Gastroesophageal sphincter (tissue), 3 donors: Measurements from ENCODE around the gene PRICKLE1.

Experiments
- POLR2AphosphoS5 ChIP-seq: sonication (generic); formaldehyde crosslinking; IDR thresholded peaks from one replicate; pipeline ENCODE4 v1.6.1; 2017; ENCODE audit warnings: antibody characterized with exemption
- TF ChIP-seq, protein P1 (sequence below), 4 experiments: fragments of 200-600 bp in 2 of 4; fragments of 450-650 bp in 2 of 4; sonication (generic) in 1 of 4; IDR thresholded peaks; one replicate each; pipeline ENCODE4 v1.5.1; 2017 to 2019; ENCODE audit warnings: antibody characterized with exemption in 4 of 4, mild to moderate bottlenecking in 2 of 4, moderate library complexity in 2 of 4

GRCh38 chr12:42474391-42474790, 115.2 kb downstream of the PRICKLE1 start:
- TF ChIP-seq, protein P1, sequence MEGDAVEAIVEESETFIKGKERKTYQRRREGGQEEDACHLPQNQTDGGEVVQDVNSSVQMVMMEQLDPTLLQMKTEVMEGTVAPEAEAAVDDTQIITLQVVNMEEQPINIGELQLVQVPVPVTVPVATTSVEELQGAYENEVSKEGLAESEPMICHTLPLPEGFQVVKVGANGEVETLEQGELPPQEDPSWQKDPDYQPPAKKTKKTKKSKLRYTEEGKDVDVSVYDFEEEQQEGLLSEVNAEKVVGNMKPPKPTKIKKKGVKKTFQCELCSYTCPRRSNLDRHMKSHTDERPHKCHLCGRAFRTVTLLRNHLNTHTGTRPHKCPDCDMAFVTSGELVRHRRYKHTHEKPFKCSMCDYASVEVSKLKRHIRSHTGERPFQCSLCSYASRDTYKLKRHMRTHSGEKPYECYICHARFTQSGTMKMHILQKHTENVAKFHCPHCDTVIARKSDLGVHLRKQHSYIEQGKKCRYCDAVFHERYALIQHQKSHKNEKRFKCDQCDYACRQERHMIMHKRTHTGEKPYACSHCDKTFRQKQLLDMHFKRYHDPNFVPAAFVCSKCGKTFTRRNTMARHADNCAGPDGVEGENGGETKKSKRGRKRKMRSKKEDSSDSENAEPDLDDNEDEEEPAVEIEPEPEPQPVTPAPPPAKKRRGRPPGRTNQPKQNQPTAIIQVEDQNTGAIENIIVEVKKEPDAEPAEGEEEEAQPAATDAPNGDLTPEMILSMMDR (IDR thresholded peaks at IDR 0.05): no peak
- peak; percentile 56 for TF ChIP-seq POLR2AphosphoS5
